AG04450 (cell line): ENCODE measurements around the gene KRTAP4-2. TPM values are rescaled to one million over a fixed set of nuclear protein-coding genes. Genes with fewer than 3 reads are reported as not detected.
"Not testable (repeated sequence)": the region's sequence is repeated elsewhere in the genome, so short reads cannot be mapped to it uniquely, and the experiment has no call there.

Experiments used
- CTCF ChIA-PET: fragments of 300-600, 350-600 bp; formaldehyde crosslinking; extraction: SDS; loops from one replicate; lab custom pipeline; 2022; ENCODE audit warnings: antibody characterized with exemption, inconsistent platforms; lab: Charles Lee
- POLR2A ChIA-PET: fragments of 350-600 bp; formaldehyde crosslinking; extraction: SDS; loops from one replicate; lab custom pipeline; 2021; ENCODE audit warnings: antibody characterized with exemption, inconsistent platforms; lab: Yijun Ruan, JAX
- DNase-seq: peaks from one replicate; pipeline ENCODE4 v3.0.0-alpha.2; 2011; ENCODE audit warnings: low read depth, low spot score
- H3K27ac ChIP-seq: one replicate; pipeline ENCODE4 v1.5.1; 2012; ENCODE audit warnings: low read depth, low read length, control low read depth
- H3K27me3 ChIP-seq: one replicate; pipeline ENCODE4 v1.6.0; 2012; ENCODE audit warnings: low read length; ENCODE audit not compliant: control insufficient read depth, insufficient read depth
- H3K4me3 ChIP-seq: 2 replicates; pipeline ENCODE4 v1.5.1; 2011; ENCODE audit warnings: mild to moderate bottlenecking, low read depth, low read length, control low read depth
- H3K9me3 ChIP-seq: 2 replicates; pipeline ENCODE4 v1.5.1; 2012; ENCODE audit warnings: low read length; ENCODE audit not compliant: control insufficient read depth, insufficient read depth
- CTCF ChIP-seq: IDR thresholded peaks from 2 replicates; pipeline ENCODE4 v1.5.1; 2011; ENCODE audit warnings: low read depth, low read length, control low read depth, inconsistent platforms
- polyA plus RNA-seq: library from polyadenylated mRNA; depleted of rRNA; stranded (reverse); fragments of >200 nt; gene quantifications from 2 replicates; pipeline ENCODE4 v1.2.3, GENCODE V29; 2011

Gene KRTAP4-2
- polyA plus RNA-seq, 1 experiment, result not detected

- ChIA-PET CTCF (no interaction called here), POLR2A (no interaction called here)
- Histone ChIP-seq H3K27ac (peak overlapping the region; percentile 21), H3K27me3 (peaks cover 4% of the 10 kb centered on the region), H3K9me3 (no peaks in the 10 kb centered on the region), H3K4me3 (no peak overlapping the region)
- TF ChIP-seq CTCF, result no peak
- DNase-seq, result no peak
Measured at GRCh38 chr17:41212524-41213169, 34.6 kb upstream of the KRTAP4-2 start.

GRCh38 chr17:41211845-41212466 is 33.9 kb upstream of the KRTAP4-2 start:
- peak; percentile 10 for DNase-seq
- Histone ChIP-seq H3K4me3 (no peak overlapping the region), H3K27me3 (peaks cover 4% of the 10 kb centered on the region), H3K9me3 (no peaks in the 10 kb centered on the region), H3K27ac (no peak overlapping the region)
- ChIA-PET CTCF (no interaction called here), POLR2A (no interaction called here)
- no peak for TF ChIP-seq CTCF

- POLR2A ChIA-PET, result no interaction called here
- CTCF ChIA-PET, result no interaction called here
- no peak overlapping the region for H3K4me3 ChIP-seq
- no peak overlapping the region for H3K27ac ChIP-seq
- no peaks in the 10 kb centered on the region for H3K9me3 ChIP-seq
- TF ChIP-seq CTCF, result no peak
- H3K27me3 ChIP-seq, result no peaks in the 10 kb centered on the region
- DNase-seq, result no peak
Measured at GRCh38 chr17:41199421-41200078, 21.5 kb upstream of the KRTAP4-2 start.

GRCh38 chr17:41196068-41196467 is 18.0 kb upstream of the KRTAP4-2 start:
- no peak overlapping the region for H3K27ac ChIP-seq
- TF ChIP-seq CTCF, result no peak
- no peak for DNase-seq
- H3K27me3 ChIP-seq, result no peaks in the 10 kb centered on the region
- ChIA-PET CTCF (no interaction called here), POLR2A (no interaction called here)
- H3K9me3 ChIP-seq, result no peaks in the 10 kb centered on the region
- no peak overlapping the region for H3K4me3 ChIP-seq

- CTCF ChIA-PET, result interaction anchor here (0.6 kb wide), 1 partner anchor 132 kb away, joined by 3 read pairs; no protein-coding TSS in a partner anchor
- Histone ChIP-seq H3K9me3 (peaks cover 5% of the 10 kb centered on the region; the same call in 1 of the 2 replicates), H3K4me3 (no peak overlapping the region), H3K27ac (no peak overlapping the region), H3K27me3 (peaks cover 6% of the 10 kb centered on the region)
- POLR2A ChIA-PET, result no interaction called here
- DNase-seq, result no peak
- TF ChIP-seq CTCF, result no peak
Measured at GRCh38 chr17:41190328-41190727, 12.3 kb upstream of the KRTAP4-2 start.

- CTCF ChIA-PET, result interaction anchor here (0.6 kb wide), 1 partner anchor 132 kb away, joined by 3 read pairs; no protein-coding TSS in a partner anchor
- H3K9me3 ChIP-seq, H3K27ac ChIP-seq, H3K4me3 ChIP-seq, DNase-seq, H3K27me3 ChIP-seq, POLR2A ChIA-PET: not testable (repeated sequence)
Measured at GRCh38 chr17:41189837-41190318, 11.9 kb upstream of the KRTAP4-2 start, which contains the start of gene KRTAP9-1. TSS of gene KRTAP9-1 (plus strand) at chr17:41189887. CDS start at chr17:41189887, 0 bp downstream.
